H9 (cell line): ENCODE results near the gene CACNA1G. TPM values are rescaled to one million over a fixed set of nuclear protein-coding genes. Genes with fewer than 3 reads are reported as not detected.

Experiments used
- DNase-seq: peaks from one replicate; pipeline ENCODE4 v3.0.0-alpha.2; 2017
- H2AFZ ChIP-seq: one replicate; pipeline ENCODE4 v1.6.1; 2013; ENCODE audit warnings: mild to moderate bottlenecking, low read length, control low read depth, moderate library complexity
- H2AK5ac ChIP-seq: 2 replicates; pipeline ENCODE4 v1.6.1; 2013; ENCODE audit warnings: low read length, control low read depth, mixed read lengths; ENCODE audit not compliant: insufficient read length
- H2BK120ac ChIP-seq: one replicate; pipeline ENCODE4 v1.6.1; 2013; ENCODE audit warnings: low read depth, mild to moderate bottlenecking, low read length, control low read depth, inconsistent platforms; ENCODE audit not compliant: poor library complexity, severe bottlenecking
- H2BK12ac ChIP-seq: 2 replicates; pipeline ENCODE4 v1.6.1; 2013; ENCODE audit warnings: low read length, control low read depth, mixed read lengths, low read depth; ENCODE audit not compliant: insufficient read length
- H2BK15ac ChIP-seq: 2 replicates; pipeline ENCODE4 v1.6.1; 2013; ENCODE audit warnings: low read depth, low read length, control low read depth
- H2BK20ac ChIP-seq: one replicate; pipeline ENCODE4 v1.6.1; 2013; ENCODE audit warnings: low read depth, mild to moderate bottlenecking, low read length, control low read depth, inconsistent platforms; ENCODE audit not compliant: poor library complexity, severe bottlenecking
- H2BK5ac ChIP-seq: 2 replicates; pipeline ENCODE4 v1.6.1; 2013; ENCODE audit warnings: low read length, control low read depth, mixed read lengths; ENCODE audit not compliant: insufficient read length
- H3K14ac ChIP-seq: 2 replicates; pipeline ENCODE4 v1.6.1; 2013; ENCODE audit warnings: low read length, control low read depth; ENCODE audit not compliant: insufficient read depth
- H3K18ac ChIP-seq: 2 replicates; pipeline ENCODE4 v1.6.1; 2013; ENCODE audit warnings: low read depth, mild to moderate bottlenecking, mixed read lengths, low read length, control low read depth; ENCODE audit not compliant: insufficient read length
- H3K23ac ChIP-seq: 2 replicates; pipeline ENCODE4 v1.6.1; 2013; ENCODE audit warnings: low read length, control low read depth, mixed read lengths, low read depth; ENCODE audit not compliant: insufficient read length
- H3K23me2 ChIP-seq: 2 replicates; pipeline ENCODE4 v1.6.1; 2013; ENCODE audit warnings: low read depth, mild to moderate bottlenecking, mixed read lengths, low read length, control low read depth; ENCODE audit not compliant: insufficient read length, poor library complexity, severe bottlenecking
- H3K27ac ChIP-seq: 2 replicates; pipeline ENCODE4 v1.5.1; 2013; ENCODE audit warnings: low read length, control low read depth, mixed read lengths, low read depth; ENCODE audit not compliant: insufficient read length
- H3K27me3 ChIP-seq: 2 replicates; pipeline ENCODE4 v1.6.1; 2013; ENCODE audit warnings: low read length, control low read depth, inconsistent platforms; ENCODE audit not compliant: insufficient read depth
- H3K4ac ChIP-seq: 2 replicates; pipeline ENCODE4 v1.6.1; 2013; ENCODE audit warnings: low read depth, mild to moderate bottlenecking, control low read depth, inconsistent platforms, low read length, moderate library complexity
- H3K4me1 ChIP-seq: 2 replicates; pipeline ENCODE4 v1.6.1; 2013; ENCODE audit warnings: low read length, control low read depth, inconsistent platforms; ENCODE audit not compliant: insufficient read depth
- H3K4me2 ChIP-seq: 2 replicates; pipeline ENCODE4 v1.6.1; 2013; ENCODE audit warnings: low read length, control low read depth, mixed read lengths; ENCODE audit not compliant: insufficient read length, insufficient read depth
- H3K56ac ChIP-seq: 2 replicates; pipeline ENCODE4 v1.6.1; 2013; ENCODE audit warnings: low read depth, mild to moderate bottlenecking, mixed read lengths, low read length, control low read depth; ENCODE audit not compliant: insufficient read length
- H3K79me1 ChIP-seq: 2 replicates; pipeline ENCODE4 v1.6.1; 2013; ENCODE audit warnings: low read depth, mild to moderate bottlenecking, moderate library complexity, low read length, control low read depth, inconsistent platforms; ENCODE audit not compliant: insufficient read depth, poor library complexity, severe bottlenecking
- H3K79me2 ChIP-seq: 2 replicates; pipeline ENCODE4 v1.6.1; 2013; ENCODE audit warnings: low read length, control low read depth, inconsistent platforms; ENCODE audit not compliant: insufficient read depth
- H3K9ac ChIP-seq: 2 replicates; pipeline ENCODE4 v1.6.1; 2013; ENCODE audit warnings: low read length, control low read depth, mixed read lengths; ENCODE audit not compliant: insufficient read length; ENCODE audit errors: extremely low read depth
- H3K9me3 ChIP-seq: one replicate; pipeline ENCODE4 v1.6.1; 2013; ENCODE audit warnings: low read depth, low read length, inconsistent platforms; ENCODE audit not compliant: control insufficient read depth
- H3T11ph ChIP-seq: one replicate; pipeline ENCODE4 v1.6.1; 2013; ENCODE audit warnings: mild to moderate bottlenecking, low read length, control low read depth, inconsistent platforms
- H4K20me1 ChIP-seq: one replicate; pipeline ENCODE4 v1.6.1; 2013; ENCODE audit not compliant: control insufficient read depth, insufficient read length, insufficient read depth
- H4K5ac ChIP-seq: 2 replicates; pipeline ENCODE4 v1.6.1; 2013; ENCODE audit warnings: low read depth, mild to moderate bottlenecking, mixed read lengths, low read length, control low read depth; ENCODE audit not compliant: insufficient read length
- H4K8ac ChIP-seq: replicated peaks from 2 replicates; pipeline ENCODE4 v1.6.1; 2013; ENCODE audit warnings: low read length, control low read depth, mixed read lengths, low read depth; ENCODE audit not compliant: insufficient read length
- H4K91ac ChIP-seq: 2 replicates; pipeline ENCODE4 v1.6.1; 2013; ENCODE audit warnings: low read depth, mild to moderate bottlenecking, moderate library complexity, mixed read lengths, low read length, control low read depth; ENCODE audit not compliant: insufficient read length
- H3K27ac Mint-ChIP-seq, 3 experiments: 2 replicates in 2 of 3; 3 replicates in 1 of 3; pipeline ENCODE4 v1.8.0; 2020 to 2021; ENCODE audit warnings: mixed read lengths in 3 of 3, mild to moderate bottlenecking in 1 of 3, moderate library complexity in 1 of 3
- H3K27me3 Mint-ChIP-seq: 2 replicates; pipeline ENCODE4 v1.8.0; 2021; ENCODE audit warnings: low read depth, mild to moderate bottlenecking, moderate library complexity, mixed read lengths
- H3K36me3 Mint-ChIP-seq, 3 experiments: 2 replicates in 2 of 3; 3 replicates in 1 of 3; pipeline ENCODE4 v1.8.0; 2020 to 2021; ENCODE audit warnings: low read depth in 3 of 3, mixed read lengths in 3 of 3; ENCODE audit not compliant: insufficient read depth in 1 of 3
- H3K4me1 Mint-ChIP-seq, 2 experiments: 2 replicates each; pipeline ENCODE4 v1.8.0; 2020; ENCODE audit warnings: mixed read lengths in 2 of 2
- H3K4me3 Mint-ChIP-seq, 2 experiments: 2 replicates in 1 of 2; 3 replicates in 1 of 2; pipeline ENCODE4 v1.8.0; 2020 to 2021; ENCODE audit warnings: mild to moderate bottlenecking in 2 of 2, mixed read lengths in 2 of 2, moderate library complexity in 1 of 2
- H3K9me3 Mint-ChIP-seq, 2 experiments: 2 replicates in 1 of 2; 3 replicates in 1 of 2; pipeline ENCODE4 v1.8.0; 2020; ENCODE audit warnings: mild to moderate bottlenecking in 2 of 2, mixed read lengths in 2 of 2, moderate library complexity in 1 of 2
- WGBS: extraction: QIAGEN DNeasy Blood & Tissue Kit; methylation state at CpG from one replicate; pipeline ENCODE4 v1.1.7; 2013; ENCODE audit warnings: missing lambda C conversion rate, low lambda C conversion rate, mixed read lengths; ENCODE audit not compliant: insufficient read length; ENCODE audit errors: extremely low coverage; 5-methylcytosine and 5-hydroxymethylcytosine counted together
- total RNA-seq: library from RNA; stranded (reverse); gene quantifications from 2 replicates; pipeline ENCODE4 v1.2.1, GENCODE V29; 2021
- TF ChIP-seq, protein P1 (sequence below): fragments of 200-600 bp; sonication (generic); conservative IDR thresholded peaks from 3 replicates; pipeline ENCODE4 v1.8.0; 2021; ENCODE audit warnings: antibody characterized with exemption, mild to moderate bottlenecking

The CACNA1G gene
- total RNA-seq, 1 experiment from 2014 or later: 1.5 TPM

DNA sequence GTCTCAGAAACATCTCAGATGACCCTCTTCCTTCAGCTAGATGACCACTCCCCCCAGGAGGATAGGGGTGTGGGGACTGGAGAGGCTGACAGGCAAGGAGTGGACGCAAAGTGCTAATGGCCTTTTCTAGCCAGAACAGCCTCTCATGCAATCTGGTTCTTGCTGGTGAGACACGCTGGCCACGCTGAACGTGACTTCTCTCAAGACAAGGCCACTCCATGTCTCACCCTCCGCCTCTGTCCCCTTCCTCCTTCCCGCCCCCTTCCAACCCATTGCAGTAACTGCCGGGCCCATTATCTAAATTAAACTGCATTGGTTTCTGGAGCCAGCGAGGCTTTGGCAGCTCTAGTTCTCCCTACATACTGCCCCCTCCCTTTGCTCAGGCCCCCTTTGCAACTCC, 9.5 kb downstream of the CACNA1G start:
- Histone ChIP-seq H2BK120ac (no peak overlapping the region), H4K20me1 (no peaks in the 10 kb centered on the region), H2BK5ac (no peak overlapping the region), H2BK20ac (no peak overlapping the region), H3K9me3 (no peaks in the 10 kb centered on the region), H3K9ac (no peak overlapping the region), H3K4me1 (0 out of 2 replicates have a peak, but pooled peaks cover 2% of the 10 kb centered on the region), H4K8ac (no peak overlapping the region), H3T11ph (no peak overlapping the region), H3K23ac (no peak overlapping the region), H2BK12ac (no peak overlapping the region), H2BK15ac (no peak overlapping the region), H3K79me1 (no peaks in the 10 kb centered on the region), H3K23me2 (no peaks in the 10 kb centered on the region), H3K56ac (no peak overlapping the region), H3K27ac (no peak overlapping the region), H3K27me3 (peaks cover 11% of the 10 kb centered on the region; the same call in 1 of the 2 replicates), H3K4me2 (no peak overlapping the region), H3K18ac (no peak overlapping the region), H2AK5ac (no peak overlapping the region), H4K91ac (no peak overlapping the region), H4K5ac (no peak overlapping the region), H2AFZ (no peak overlapping the region), H3K79me2 (no peaks in the 10 kb centered on the region), H3K4ac (no peak overlapping the region), H3K14ac (no peak overlapping the region)
- Mint-ChIP-seq H3K9me3 (no peaks in the 10 kb centered on the region), H3K36me3 (peaks cover 0 to 5% (median 2%) of the 10 kb centered on the region in 3 experiments; a peak in 2 of 7 replicates), H3K4me1 (peaks cover 24 to 45% of the 10 kb centered on the region in 2 experiments), H3K27me3 (peaks cover 45% of the 10 kb centered on the region), H3K27ac (no peak overlapping the region), H3K4me3 (no peak overlapping the region)
- DNase-seq: no peak
- no CpG with 5 or more reads among the region's 8 CpGs for WGBS
- TF ChIP-seq, protein P1, sequence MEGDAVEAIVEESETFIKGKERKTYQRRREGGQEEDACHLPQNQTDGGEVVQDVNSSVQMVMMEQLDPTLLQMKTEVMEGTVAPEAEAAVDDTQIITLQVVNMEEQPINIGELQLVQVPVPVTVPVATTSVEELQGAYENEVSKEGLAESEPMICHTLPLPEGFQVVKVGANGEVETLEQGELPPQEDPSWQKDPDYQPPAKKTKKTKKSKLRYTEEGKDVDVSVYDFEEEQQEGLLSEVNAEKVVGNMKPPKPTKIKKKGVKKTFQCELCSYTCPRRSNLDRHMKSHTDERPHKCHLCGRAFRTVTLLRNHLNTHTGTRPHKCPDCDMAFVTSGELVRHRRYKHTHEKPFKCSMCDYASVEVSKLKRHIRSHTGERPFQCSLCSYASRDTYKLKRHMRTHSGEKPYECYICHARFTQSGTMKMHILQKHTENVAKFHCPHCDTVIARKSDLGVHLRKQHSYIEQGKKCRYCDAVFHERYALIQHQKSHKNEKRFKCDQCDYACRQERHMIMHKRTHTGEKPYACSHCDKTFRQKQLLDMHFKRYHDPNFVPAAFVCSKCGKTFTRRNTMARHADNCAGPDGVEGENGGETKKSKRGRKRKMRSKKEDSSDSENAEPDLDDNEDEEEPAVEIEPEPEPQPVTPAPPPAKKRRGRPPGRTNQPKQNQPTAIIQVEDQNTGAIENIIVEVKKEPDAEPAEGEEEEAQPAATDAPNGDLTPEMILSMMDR: no peak
